HepG2 (cell line): ENCODE measurements around the gene GPC3. TPM values are rescaled to one million over a fixed set of nuclear protein-coding genes. Genes with fewer than 3 reads are reported as not detected.

ENCODE experiments used
- ATAC-seq: fragments of 200-7000 bp; cut with Tn5 transposase; 3 replicates; pipeline ENCODE4 v1.9.1; 2020; ENCODE audit warnings: mild to moderate bottlenecking, moderate library complexity
- BruUV-seq: library from RNA; stranded (reverse); fragments of 400-500 nt; replicated peaks from 2 replicates; lab custom pipeline; 2021; lab: Mats Ljungman, UMichigan
- CTCF ChIA-PET: fragments of 300-600 bp; formaldehyde crosslinking; extraction: SDS; loops from one replicate; lab custom pipeline; 2021; ENCODE audit warnings: low total read pairs, inconsistent platforms, low intra/inter-chr PET ratio; lab: Yijun Ruan, JAX
- POLR2A ChIA-PET: fragments of 350-600 bp; sonication (Branson Sonifier 250); formaldehyde crosslinking; loops from one replicate; lab custom pipeline; 2020; ENCODE audit warnings: antibody characterized with exemption, inconsistent platforms; lab: Yijun Ruan, JAX
- DNase-seq: peaks from one replicate; pipeline ENCODE4 v3.0.0-alpha.2; 2015; ENCODE audit warnings: low spot score
- FAIRE-seq: peaks from 3 replicates; lab custom pipeline; 2011; peaks lifted over from hg19 to GRCh38; lab: Jason Lieb, UNC
- H2AFZ ChIP-seq: one replicate; pipeline ENCODE4 v1.6.1; 2011; ENCODE audit warnings: low read length, inconsistent platforms
- H3K27ac ChIP-seq: fragments of 300-600 bp; 3 replicates; pipeline ENCODE4 v1.8.0; 2011; ENCODE audit warnings: mixed run types, mild to moderate bottlenecking, mixed read lengths, low read length, inconsistent platforms; ENCODE audit not compliant: insufficient read depth; ENCODE audit errors: extremely low read length
- H3K27me3 ChIP-seq, 2 experiments: fragments of 200-600 bp in 1 of 2; 2 replicates in 1 of 2; 3 replicates in 1 of 2; pipeline versions ENCODE4 v1.6.0 to v1.8.0; 2011; ENCODE audit warnings: low read length in 2 of 2, mild to moderate bottlenecking in 2 of 2, moderate library complexity in 2 of 2, inconsistent platforms in 1 of 2; ENCODE audit not compliant: insufficient read depth in 2 of 2, control insufficient read depth in 1 of 2
- H3K36me3 ChIP-seq, 2 experiments: fragments of 200-600 bp in 1 of 2; replicated peaks in 1 of 2; 2 replicates in 1 of 2; 3 replicates in 1 of 2; pipeline versions ENCODE4 v1.5.1 to v1.8.0; 2011; ENCODE audit warnings: low read length in 2 of 2, inconsistent platforms in 1 of 2; ENCODE audit not compliant: insufficient read depth in 2 of 2, control insufficient read depth in 1 of 2
- H3K4me1 ChIP-seq: 2 replicates; pipeline ENCODE4 v1.5.1; 2012; ENCODE audit warnings: low read length, inconsistent platforms; ENCODE audit not compliant: insufficient read depth
- H3K4me2 ChIP-seq: 2 replicates; pipeline ENCODE4 v1.6.0; 2011; ENCODE audit warnings: low read depth, low read length, inconsistent platforms
- H3K4me3 ChIP-seq, 3 experiments: fragments of 200-600 bp in 1 of 3; sonication (generic), shearing (Covaris generic) in 1 of 3; replicated peaks in 1 of 3; 2 replicates each; pipeline ENCODE4 v1.5.1; 2011 to 2016; ENCODE audit warnings: low read length in 3 of 3, inconsistent platforms in 2 of 3, low read depth in 2 of 3, mild to moderate bottlenecking in 2 of 3, control low read depth in 1 of 3, mixed read lengths in 1 of 3; ENCODE audit not compliant: insufficient read depth in 1 of 3
- H3K79me2 ChIP-seq: one replicate; pipeline ENCODE4 v1.6.1; 2011; ENCODE audit warnings: low read length, inconsistent platforms; ENCODE audit not compliant: insufficient read depth
- H3K9ac ChIP-seq: 2 replicates; pipeline ENCODE4 v1.6.0; 2011; ENCODE audit warnings: mild to moderate bottlenecking, low read depth, low read length, inconsistent platforms; ENCODE audit not compliant: insufficient read depth
- H3K9me3 ChIP-seq: 2 replicates; pipeline ENCODE4 v1.5.1; 2012; ENCODE audit warnings: mild to moderate bottlenecking, low read length
- H4K20me1 ChIP-seq: 2 replicates; pipeline ENCODE4 v1.6.0; 2011; ENCODE audit warnings: inconsistent platforms, mild to moderate bottlenecking, low read length, moderate library complexity; ENCODE audit not compliant: insufficient read depth
- ARNT ChIP-seq: fragments of 450-650 bp; IDR thresholded peaks from 2 replicates; pipeline ENCODE4 v1.6.1; 2017
- HNRNPK ChIP-seq: fragments of 200-400 bp; formaldehyde crosslinking; IDR thresholded peaks from 2 replicates; pipeline ENCODE4 v1.6.1; 2018; ENCODE audit warnings: low read length, low read depth, moderate library complexity, mild to moderate bottlenecking; ENCODE audit not compliant: poor library complexity, severe bottlenecking
- MXD1 ChIP-seq: sonication (generic); formaldehyde crosslinking; IDR thresholded peaks from 2 replicates; pipeline ENCODE4 v1.4.0; 2020; ENCODE audit warnings: mild to moderate bottlenecking, missing genetic modification reagents
- MYNN ChIP-seq: sonication (generic); formaldehyde crosslinking; IDR thresholded peaks from 2 replicates; pipeline ENCODE4 v1.4.0; 2020; ENCODE audit warnings: mild to moderate bottlenecking, low read depth, missing genetic modification reagents
- SAP130 ChIP-seq: IDR thresholded peaks from 2 replicates; pipeline ENCODE4 v1.6.1; 2016; ENCODE audit warnings: low read depth
- ZNF616 ChIP-seq: sonication (generic); formaldehyde crosslinking; IDR thresholded peaks from 2 replicates; pipeline ENCODE4 v1.5.0; 2020; ENCODE audit warnings: low read depth, mild to moderate bottlenecking, missing genetic modification reagents
- ZNF619 ChIP-seq: sonication (generic); formaldehyde crosslinking; IDR thresholded peaks from 2 replicates; pipeline ENCODE4 v1.4.0; 2020; ENCODE audit warnings: mild to moderate bottlenecking, missing genetic modification reagents
- ZNF816 ChIP-seq: sonication (generic); formaldehyde crosslinking; IDR thresholded peaks from 2 replicates; pipeline ENCODE4 v1.8.0; 2022; ENCODE audit warnings: missing genetic modification reagents, mild to moderate bottlenecking, borderline replicate concordance
- WGBS: methylation state at CpG from one replicate; pipeline ENCODE4 v1.1.6; 2017; ENCODE audit warnings: low lambda C conversion rate; 5-methylcytosine and 5-hydroxymethylcytosine counted together
- in situ Hi-C: cut with HindIII; loops from 2 replicates; pipeline ENCODE4 v1.10.0; 2017; ENCODE audit warnings: low pct_unique_long_range_greater_than_20kb; ENCODE audit not compliant: extremely low pct_ligation_motif_present
- intact Hi-C: fragments of 100-400 bp; cut with micrococcal nuclease; formaldehyde crosslinking; loops from one replicate; pipeline ENCODE4 v1.10.0; 2022; ENCODE audit not compliant: unreplicated experiment
- polyA plus RNA-seq, 8 experiments: library from polyadenylated mRNA; depleted of rRNA in 3 of 8; stranded (reverse) in 7 of 8; unstranded in 1 of 8; fragments of >200 nt; fragmentation: Illumina TruSeq in 4 of 8; extraction: Trizol in 4 of 8; gene quantifications; 2 replicates each; pipeline versions ENCODE4 v1.2.1 to v1.2.3, GENCODE V29; 2011 to 2016; ENCODE audit warnings: low read depth in 4 of 8, missing spikeins in 1 of 8, mixed read lengths in 1 of 8; ENCODE audit not compliant: insufficient read depth in 1 of 8
- total RNA-seq, 5 experiments: library from RNA; depleted of rRNA; stranded (reverse); fragments of >200 nt; fragmentation: Illumina TruSeq; extraction: Trizol; gene quantifications; 2 replicates each; pipeline ENCODE4 v1.2.3, GENCODE V29; 2016; ENCODE audit warnings: low read depth in 1 of 5

GPC3 gene
- total and polyA plus RNA-seq, 2 of the 13 experiments (the other 11 are each of a cell fraction or from before 2014, with no cell fraction given): 1,799 to 3,263 TPM

GRCh38 chrX:133598601-133599335, 386.6 kb downstream of the GPC3 start:
- H3K27ac ChIP-seq: no peak overlapping the region
- H3K27me3 ChIP-seq: no peaks in the 10 kb centered on the region
- ChIA-PET POLR2A (no interaction called here), CTCF (no interaction called here)
- FAIRE-seq (no peak), ATAC-seq (no peak), DNase-seq (no peak)
- H4K20me1 ChIP-seq: peaks cover 55% of the 10 kb centered on the region
- H3K9me3 ChIP-seq: no peaks in the 10 kb centered on the region
- H3K36me3 ChIP-seq: peaks cover 2 to 37% of the 10 kb centered on the region in 2 experiments; a peak in 3 of 5 replicates
- no TSS peak for BruUV-seq
- in situ Hi-C loops (no loop called here), intact Hi-C loops (no loop called here)
- 93% methylated on average over 2 of the region's 2 CpGs for WGBS
- no peaks in the 10 kb centered on the region for H3K79me2 ChIP-seq
- no peak overlapping the region for H3K4me2 ChIP-seq
- H3K4me3 ChIP-seq: no peak overlapping the region
- peaks cover 22% of the 10 kb centered on the region for H3K4me1 ChIP-seq
- no peak overlapping the region for H2AFZ ChIP-seq
- no peak overlapping the region for H3K9ac ChIP-seq
- TF ChIP-seq HNRNPK (no peak), MYNN (CRISPR knock-in tag) (no peak), ARNT (no peak)

- DNase-seq: no peak
- Histone ChIP-seq H4K20me1 (peaks cover 33% of the 10 kb centered on the region), H3K27ac (no peak overlapping the region), H3K4me2 (no peak overlapping the region), H3K9ac (no peak overlapping the region), H3K79me2 (no peaks in the 10 kb centered on the region), H3K4me1 (no peaks in the 10 kb centered on the region), H2AFZ (no peak overlapping the region), H3K4me3 (no peak overlapping the region), H3K36me3 (peaks cover 9 to 55% of the 10 kb centered on the region in 2 experiments), H3K27me3 (no peaks in the 10 kb centered on the region), H3K9me3 (no peaks in the 10 kb centered on the region)
- WGBS: 89% methylated on average over 3 of the region's 3 CpGs
- in situ Hi-C loops: no loop called here
- ChIA-PET POLR2A (no interaction called here), CTCF (no interaction called here)
- no peak for ATAC-seq
- no peak for FAIRE-seq
- no TSS peak for BruUV-seq
- TF ChIP-seq ZNF816 (CRISPR knock-in tag) (no peak), MXD1 (CRISPR knock-in tag) (no peak), ZNF619 (CRISPR knock-in tag) (no peak), SAP130 (CRISPR knock-in tag) (no peak), ZNF616 (CRISPR knock-in tag) (no peak)
- intact Hi-C loops: no loop called here
Measured at GRCh38 chrX:133594156-133594555, 391.2 kb downstream of the GPC3 start.
